Omental fat pad (tissue), 4 donors: ENCODE data around the gene TUG1. TPM values are rescaled to one million over a fixed set of nuclear protein-coding genes. Genes with fewer than 3 reads are reported as not detected.
A peak's percentile ranks its signal among the peaks of the same experiment; 100 is the strongest.

ENCODE experiments used
- ATAC-seq: fragments of 150-250 bp; one replicate; pipeline ENCODE4 v1.9.1; 2016; ENCODE audit warnings: mild to moderate bottlenecking, moderate library complexity; ENCODE audit not compliant: low FRiP score
- DNase-seq: peaks from one replicate; pipeline ENCODE4 v3.0.0-alpha.2; 2019; ENCODE audit warnings: low spot score
- CTCF ChIP-seq, 3 donors: fragments of 450-650 bp; IDR thresholded peaks; one replicate each; pipeline ENCODE4 v1.5.1; 2016 to 2017; ENCODE audit warnings: antibody characterized with exemption in 3 of 3, mild to moderate bottlenecking in 3 of 3, moderate library complexity in 2 of 3
- total RNA-seq, 4 donors: library from RNA; depleted of rRNA; stranded (reverse); fragments of >200 nt; gene quantifications; one replicate each; pipeline ENCODE4 v1.1.0, GENCODE V29; 2016

The TUG1 gene
- total RNA-seq: 100 to 1,000 TPM in 1 of 4 donors, 10 to 100 TPM in 3; 55.9 to 108 (median 61.0) TPM

GRCh38 chr22:30968924-30969531, at the start of gene TUG1:
Gene TUG1 (plus strand): TSS chr22:30969265.
- ATAC-seq: peak; percentile 97
- DNase-seq: peak; percentile 94
- TF ChIP-seq CTCF (IDR thresholded peaks at IDR 0.05): no peak

- ATAC-seq (no peak), DNase-seq (no peak)
- TF ChIP-seq CTCF (IDR thresholded peaks at IDR 0.05): no peak
Observed at GRCh38 chr22:30919973-30920372, 49.1 kb upstream of the TUG1 start.

GRCh38 chr22:30920407-30920806, 48.7 kb upstream of the TUG1 start:
- ATAC-seq: no peak
- peak in 2 of 3 donors; percentile 37 to 71 for TF ChIP-seq CTCF (IDR thresholded peaks at IDR 0.05)
- DNase-seq: peak; percentile 88

- no peak for ATAC-seq
Observed at GRCh38 chr22:30921108-30921507, 48.0 kb upstream of the TUG1 start.

GRCh38 chr22:30922151-30922611, 46.9 kb upstream of the TUG1 start:
- no peak for TF ChIP-seq CTCF (IDR thresholded peaks at IDR 0.05)
- ATAC-seq (no peak), DNase-seq (no peak)

More at GRCh38 chr22:30921108-30921507, 48.0 kb upstream of the TUG1 start:
- TF ChIP-seq CTCF (IDR thresholded peaks at IDR 0.05): no peak
- DNase-seq: no peak

- no peak for ATAC-seq
- DNase-seq: no peak
- no peak for TF ChIP-seq CTCF (IDR thresholded peaks at IDR 0.05)
Observed at GRCh38 chr22:30923168-30923900, 45.7 kb upstream of the TUG1 start.

- no peak for TF ChIP-seq CTCF (IDR thresholded peaks at IDR 0.05)
- no peak for ATAC-seq
- no peak for DNase-seq
Observed at GRCh38 chr22:30925667-30926066, 43.4 kb upstream of the TUG1 start.
